GM12873 (cell line): ENCODE data around the gene MALT1.

ENCODE experiments used
- CTCF ChIP-seq: IDR thresholded peaks from 2 replicates; pipeline ENCODE4 v1.5.1; 2012; ENCODE audit warnings: low read depth, mild to moderate bottlenecking, moderate library complexity, low read length, control low read depth; ENCODE audit not compliant: insufficient read depth; ENCODE audit errors: missing control alignments

Gene MALT1

GRCh38 chr18:58726671-58727070, 55.4 kb downstream of the MALT1 start:
- TF ChIP-seq CTCF, result no peak

GRCh38 chr18:58727776-58728500, 56.7 kb downstream of the MALT1 start:
- TF ChIP-seq CTCF, result no peak

- no peak for TF ChIP-seq CTCF
These were observed 57.5 kb downstream of the MALT1 start for GRCh38 chr18:58728719-58729118.

DNA sequence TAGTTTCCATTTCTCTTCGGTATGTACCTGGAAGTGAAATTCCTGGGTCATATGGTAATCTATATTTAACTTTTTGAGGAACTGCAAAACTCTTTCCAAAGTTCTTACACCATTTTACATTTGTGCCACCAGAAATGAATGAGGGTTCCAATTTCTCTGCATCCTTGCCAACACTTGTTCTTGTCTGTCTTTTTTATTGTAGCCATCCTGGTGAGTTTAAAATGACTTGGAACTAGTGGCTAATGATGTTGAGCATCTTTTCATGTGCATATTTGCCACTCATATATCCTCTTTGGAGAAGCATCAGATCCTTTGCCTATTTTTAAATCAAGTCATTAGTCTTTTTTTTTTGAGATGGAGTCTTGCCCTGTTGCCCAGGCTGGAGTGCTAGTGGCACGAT, 59.4 kb downstream of the MALT1 start:
- TF ChIP-seq CTCF, result no peak

DNA sequence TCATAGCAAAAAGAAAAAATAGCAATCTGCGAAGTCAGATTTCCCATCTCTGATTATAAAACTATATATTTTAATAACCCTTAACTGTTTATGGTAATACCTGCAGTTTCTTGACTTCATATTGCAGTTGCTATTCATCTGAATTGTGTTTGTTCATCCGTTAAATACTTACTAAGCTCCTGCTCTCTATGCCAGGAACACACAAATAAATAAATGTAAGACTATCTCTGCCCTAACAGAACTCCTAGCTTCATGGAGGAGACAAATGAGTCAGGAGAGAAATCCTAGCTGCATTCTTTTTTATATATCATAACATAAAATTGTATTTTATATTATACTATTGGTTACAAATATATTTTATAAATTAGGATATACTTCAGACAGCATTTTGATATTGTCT, 61.2 kb downstream of the MALT1 start:
- TF ChIP-seq CTCF, result no peak

- TF ChIP-seq CTCF, result no peak
These were observed 62.6 kb downstream of the MALT1 start for GRCh38 chr18:58733866-58734265.

DNA sequence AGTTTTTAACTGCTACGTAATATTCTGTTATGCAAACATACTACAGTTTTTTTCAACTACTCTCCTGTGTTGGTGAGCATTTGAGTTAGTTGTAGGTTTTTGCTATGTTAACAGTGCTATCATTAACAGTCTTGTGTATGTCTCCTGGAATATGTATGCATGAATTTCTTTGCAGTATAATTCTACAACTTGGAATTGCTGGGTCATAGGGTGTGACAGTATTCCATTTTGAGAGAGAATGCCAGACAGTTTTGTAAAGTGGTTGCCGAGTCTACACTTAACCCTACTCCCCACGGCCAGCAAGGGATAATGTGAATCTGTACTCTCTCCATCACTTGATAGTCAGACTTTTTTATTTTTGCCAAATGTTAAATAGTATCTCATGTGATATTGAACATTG, 67.1 kb downstream of the MALT1 start:
- TF ChIP-seq CTCF, result no peak

DNA sequence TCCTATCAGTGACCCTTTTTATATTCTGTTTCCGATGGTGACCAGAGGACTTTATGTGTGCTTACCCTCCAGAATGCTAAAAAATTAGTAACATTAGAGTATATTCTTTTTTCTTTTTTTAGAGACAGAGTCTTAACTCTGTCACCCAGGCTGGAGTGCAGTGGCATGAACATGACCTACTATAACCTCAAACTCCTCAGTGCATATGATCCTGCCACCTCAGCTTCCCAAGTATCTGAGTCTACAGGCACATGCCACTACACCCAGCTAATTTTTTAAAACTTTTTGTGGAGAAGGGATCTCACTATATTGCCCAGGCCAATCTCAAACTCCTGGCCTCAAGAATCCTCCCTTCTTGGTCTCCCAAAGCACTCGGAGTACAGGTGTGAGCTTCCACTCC, 74.6 kb downstream of the MALT1 start:
- no peak for TF ChIP-seq CTCF
